HCT116 (cell line): Measurements from ENCODE around the gene EHMT1. TPM values are rescaled to one million over a fixed set of nuclear protein-coding genes. Genes with fewer than 3 reads are reported as not detected.
A peak's percentile ranks its signal among the peaks of the same experiment; 100 is the strongest.

Experiments used
- ATAC-seq: fragments of 200-7000 bp; cut with Tn5 transposase; 2 replicates; pipeline ENCODE4 v1.9.1; 2020; ENCODE audit warnings: mild to moderate bottlenecking, moderate library complexity
- BruUV-seq: library from RNA; stranded (reverse); fragments of 400-500 nt; replicated peaks from 2 replicates; lab custom pipeline; 2021; lab: Mats Ljungman, UMichigan
- CTCF ChIA-PET: fragments of 300-600 bp; sonication (Branson Sonifier 250); formaldehyde crosslinking; loops from one replicate; lab custom pipeline; 2021; ENCODE audit warnings: antibody characterized with exemption; lab: Charles Lee
- POLR2A ChIA-PET: fragments of 300-600, 350-600 bp; sonication (Branson Sonifier 250); formaldehyde crosslinking; loops from one replicate; lab custom pipeline; 2021; ENCODE audit warnings: antibody characterized with exemption; lab: Charles Lee
- RAD21 ChIA-PET, 2 experiments: fragments of 300-600 bp; sonication (Branson Sonifier 250); formaldehyde crosslinking; loops; one replicate each; lab custom pipeline; 2023; ENCODE audit warnings: low total read pairs in 2 of 2; ENCODE audit not compliant: uncharacterized antibody in 2 of 2, unreplicated experiment in 2 of 2, low non-redundant PET in 1 of 2; lab: Charles Lee
- DNase-seq: peaks from one replicate; pipeline ENCODE4 v3.0.0-alpha.2; 2010; ENCODE audit warnings: low read depth, low spot score
- H2AFZ ChIP-seq: fragments of 200-600 bp; shearing (Covaris generic), sonication (generic); 2 replicates; pipeline ENCODE4 v1.6.1; 2017; ENCODE audit warnings: low read depth, mixed run types, mixed read lengths, antibody characterized with exemption, low read length; ENCODE audit not compliant: poor library complexity, severe bottlenecking
- H3K27ac ChIP-seq: 2 replicates; pipeline ENCODE4 v1.5.1; 2012; ENCODE audit warnings: low read depth, low read length
- H3K27me3 ChIP-seq: fragments of 200-600 bp; sonication (generic); 2 replicates; pipeline ENCODE4 v1.6.1; 2016; ENCODE audit warnings: mixed run types, low read length, mixed read lengths; ENCODE audit not compliant: insufficient read depth
- H3K36me3 ChIP-seq, 2 experiments: fragments of 200-500 bp in 1 of 2; fragments of 200-600 bp in 1 of 2; sonication (Bioruptor generic) in 1 of 2; sonication (generic) in 1 of 2; 2 replicates each; pipeline versions ENCODE4 v1.5.1 to v1.6.1; 2014 to 2016; ENCODE audit warnings: low read length in 2 of 2, inconsistent platforms in 1 of 2, mixed read lengths in 1 of 2, mixed run types in 1 of 2; ENCODE audit not compliant: insufficient read depth in 2 of 2, control insufficient read depth in 1 of 2
- H3K4me1 ChIP-seq, 2 experiments: fragments of 200-600 bp in 1 of 2; sonication (generic) in 1 of 2; 2 replicates each; pipeline versions ENCODE4 v1.5.1 to v1.6.1; 2012 to 2017; ENCODE audit warnings: low read length in 2 of 2, inconsistent platforms in 1 of 2, mild to moderate bottlenecking in 1 of 2, mixed read lengths in 1 of 2, mixed run types in 1 of 2, moderate library complexity in 1 of 2; ENCODE audit not compliant: insufficient read depth in 2 of 2, control insufficient read depth in 1 of 2
- H3K4me2 ChIP-seq: fragments of 200-600 bp; sonication (generic); 2 replicates; pipeline ENCODE4 v1.6.1; 2017; ENCODE audit warnings: mixed run types, low read length, mixed read lengths
- H3K4me3 ChIP-seq, 2 experiments: fragments of 200-600 bp in 1 of 2; sonication (generic) in 1 of 2; replicated peaks in 1 of 2; 2 replicates each; pipeline ENCODE4 v1.5.1; 2011 to 2016; ENCODE audit warnings: low read length in 2 of 2, control low read depth in 1 of 2, low read depth in 1 of 2, mild to moderate bottlenecking in 1 of 2, mixed read lengths in 1 of 2, mixed run types in 1 of 2
- H3K79me2 ChIP-seq: fragments of 200-600 bp; sonication (generic); 2 replicates; pipeline ENCODE4 v1.6.1; 2017; ENCODE audit warnings: mild to moderate bottlenecking, mixed run types, low read length, moderate library complexity, mixed read lengths; ENCODE audit not compliant: insufficient read depth
- H3K9ac ChIP-seq: fragments of 200-600 bp; sonication (generic); 2 replicates; pipeline ENCODE4 v1.6.1; 2016; ENCODE audit warnings: low read length, mixed read lengths
- H3K9me2 ChIP-seq: fragments of 200-600 bp; sonication (generic), shearing (Covaris generic); 2 replicates; pipeline ENCODE4 v1.6.1; 2017; ENCODE audit warnings: mixed run types, mild to moderate bottlenecking, moderate library complexity; ENCODE audit not compliant: insufficient read depth
- H3K9me3 ChIP-seq, 2 experiments: fragments of 200-500 bp in 1 of 2; fragments of 200-600 bp in 1 of 2; sonication (Bioruptor generic) in 1 of 2; sonication (generic) in 1 of 2; 2 replicates each; pipeline ENCODE4 v1.6.1; 2014 to 2017; ENCODE audit warnings: low read length in 2 of 2, mixed read lengths in 2 of 2, inconsistent platforms in 1 of 2, low read depth in 1 of 2, mild to moderate bottlenecking in 1 of 2, mixed run types in 1 of 2, moderate library complexity in 1 of 2; ENCODE audit not compliant: control insufficient read depth in 1 of 2, insufficient read depth in 1 of 2
- H4K20me1 ChIP-seq: fragments of 200-600 bp; sonication (generic), shearing (Covaris generic); 2 replicates; pipeline ENCODE4 v1.6.1; 2017; ENCODE audit warnings: mixed run types, mild to moderate bottlenecking, moderate library complexity; ENCODE audit not compliant: insufficient read depth
- CEBPB ChIP-seq: IDR thresholded peaks from 2 replicates; pipeline ENCODE4 v1.6.1; 2012; ENCODE audit warnings: low read depth
- EGR1 ChIP-seq: IDR thresholded peaks from 2 replicates; pipeline ENCODE4 v1.6.1; 2012; ENCODE audit warnings: low read depth
- EZH2 ChIP-seq: fragments of 200-600 bp; sonication (generic); IDR thresholded peaks from 2 replicates; pipeline ENCODE4 v1.6.1; 2017; ENCODE audit warnings: antibody characterized with exemption, mixed run types
- EZH2phosphoT487 ChIP-seq: fragments of 200-600 bp; IDR thresholded peaks from 2 replicates; pipeline ENCODE4 v1.6.1; 2018; ENCODE audit warnings: antibody characterized with exemption, borderline replicate concordance
- POLR2A ChIP-seq: IDR thresholded peaks from 2 replicates; pipeline ENCODE4 v1.7.0; 2011; ENCODE audit warnings: borderline replicate concordance; ENCODE audit not compliant: insufficient read depth, insufficient read length; ENCODE audit errors: extremely low read depth
- SP1 ChIP-seq: IDR thresholded peaks from 2 replicates; pipeline ENCODE4 v1.6.1; 2012; ENCODE audit warnings: low read depth
- TCF7L2 ChIP-seq: IDR thresholded peaks from 2 replicates; pipeline ENCODE4 v1.7.0; 2011; ENCODE audit warnings: borderline replicate concordance, inconsistent platforms; ENCODE audit not compliant: insufficient read depth, insufficient read length; ENCODE audit errors: extremely low read depth
- intact Hi-C: fragments of 100-400 bp; cut with micrococcal nuclease; formaldehyde crosslinking; loops from 2 replicates; pipeline ENCODE4 v1.10.0; 2022
- total RNA-seq: library from RNA; stranded (reverse); gene quantifications from one replicate; pipeline ENCODE4 v1.2.1, GENCODE V29; 2021; ENCODE audit not compliant: unreplicated experiment
- TF ChIP-seq, protein P1 (sequence below): IDR thresholded peaks from 2 replicates; pipeline ENCODE4 v1.6.1; 2011; ENCODE audit warnings: mild to moderate bottlenecking, low read length, moderate library complexity; ENCODE audit not compliant: insufficient replicate concordance; ENCODE audit errors: extremely low read depth
- TF ChIP-seq, protein P2 (sequence below), 3 experiments: fragments of 200-600 bp in 1 of 3; sonication (generic) in 1 of 3; IDR thresholded peaks in 2 of 3; conservative IDR thresholded peaks in 1 of 3; 2 replicates each; pipeline ENCODE4 v1.5.1; 2012 to 2017; ENCODE audit warnings: low read depth in 2 of 3, low read length in 2 of 3, antibody characterized with exemption in 1 of 3, borderline replicate concordance in 1 of 3, control low read depth in 1 of 3, mild to moderate bottlenecking in 1 of 3, mixed read lengths in 1 of 3, mixed run types in 1 of 3, moderate library complexity in 1 of 3; ENCODE audit not compliant: insufficient read depth in 1 of 3

EHMT1 gene
- total RNA-seq, 1 experiment from 2014 or later = 86.1 TPM

DNA sequence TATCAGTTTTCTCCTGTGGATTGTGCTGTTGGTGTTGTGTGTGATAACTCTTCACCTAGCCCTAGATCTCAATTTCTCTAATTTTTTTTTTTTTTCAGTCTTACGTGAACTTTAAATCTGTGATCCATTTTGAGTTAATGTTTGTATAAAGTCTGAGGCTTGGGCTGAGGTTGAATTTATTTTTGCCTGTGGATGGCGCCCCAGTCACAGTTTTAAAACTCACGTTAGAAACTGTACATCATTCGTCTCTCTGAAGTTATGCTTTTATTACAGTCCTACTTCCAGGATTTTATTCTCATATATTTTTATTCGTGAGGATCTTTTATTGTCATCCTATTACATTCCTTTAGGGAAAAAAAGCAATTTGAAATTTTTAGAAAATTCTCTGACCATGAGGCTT lies 103.1 kb downstream of the EHMT1 start:
- Histone ChIP-seq H3K9me3 (no peaks in the 10 kb centered on the region), H3K9me2 (no peaks in the 10 kb centered on the region), H3K4me1 (peaks cover 0 to 8% of the 10 kb centered on the region in 2 experiments; a peak in 1 of 4 replicates), H4K20me1 (0 out of 2 replicates have a peak, but pooled peaks cover 7% of the 10 kb centered on the region), H3K27me3 (no peaks in the 10 kb centered on the region), H3K4me3 (no peak overlapping the region), H3K9ac (no peak overlapping the region), H2AFZ (no peak overlapping the region), H3K36me3 (peaks cover 7 to 12% of the 10 kb centered on the region in 2 experiments; a peak in 3 of 4 replicates), H3K79me2 (peaks cover 65% of the 10 kb centered on the region), H3K27ac (no peak overlapping the region), H3K4me2 (no peak overlapping the region)
- no TSS peak for BruUV-seq
- intact Hi-C loops = no loop called here
- TF ChIP-seq TCF7L2 = no peak
- no peak for TF ChIP-seq CEBPB
- TF ChIP-seq EGR1 = no peak
- TF ChIP-seq, protein P1, sequence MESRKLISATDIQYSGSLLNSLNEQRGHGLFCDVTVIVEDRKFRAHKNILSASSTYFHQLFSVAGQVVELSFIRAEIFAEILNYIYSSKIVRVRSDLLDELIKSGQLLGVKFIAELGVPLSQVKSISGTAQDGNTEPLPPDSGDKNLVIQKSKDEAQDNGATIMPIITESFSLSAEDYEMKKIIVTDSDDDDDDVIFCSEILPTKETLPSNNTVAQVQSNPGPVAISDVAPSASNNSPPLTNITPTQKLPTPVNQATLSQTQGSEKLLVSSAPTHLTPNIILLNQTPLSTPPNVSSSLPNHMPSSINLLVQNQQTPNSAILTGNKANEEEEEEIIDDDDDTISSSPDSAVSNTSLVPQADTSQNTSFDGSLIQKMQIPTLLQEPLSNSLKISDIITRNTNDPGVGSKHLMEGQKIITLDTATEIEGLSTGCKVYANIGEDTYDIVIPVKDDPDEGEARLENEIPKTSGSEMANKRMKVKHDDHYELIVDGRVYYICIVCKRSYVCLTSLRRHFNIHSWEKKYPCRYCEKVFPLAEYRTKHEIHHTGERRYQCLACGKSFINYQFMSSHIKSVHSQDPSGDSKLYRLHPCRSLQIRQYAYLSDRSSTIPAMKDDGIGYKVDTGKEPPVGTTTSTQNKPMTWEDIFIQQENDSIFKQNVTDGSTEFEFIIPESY = no peak
- TF ChIP-seq POLR2A = no peak
- TF ChIP-seq EZH2phosphoT487 = no peak
- no peak for TF ChIP-seq SP1
- TF ChIP-seq, protein P2, sequence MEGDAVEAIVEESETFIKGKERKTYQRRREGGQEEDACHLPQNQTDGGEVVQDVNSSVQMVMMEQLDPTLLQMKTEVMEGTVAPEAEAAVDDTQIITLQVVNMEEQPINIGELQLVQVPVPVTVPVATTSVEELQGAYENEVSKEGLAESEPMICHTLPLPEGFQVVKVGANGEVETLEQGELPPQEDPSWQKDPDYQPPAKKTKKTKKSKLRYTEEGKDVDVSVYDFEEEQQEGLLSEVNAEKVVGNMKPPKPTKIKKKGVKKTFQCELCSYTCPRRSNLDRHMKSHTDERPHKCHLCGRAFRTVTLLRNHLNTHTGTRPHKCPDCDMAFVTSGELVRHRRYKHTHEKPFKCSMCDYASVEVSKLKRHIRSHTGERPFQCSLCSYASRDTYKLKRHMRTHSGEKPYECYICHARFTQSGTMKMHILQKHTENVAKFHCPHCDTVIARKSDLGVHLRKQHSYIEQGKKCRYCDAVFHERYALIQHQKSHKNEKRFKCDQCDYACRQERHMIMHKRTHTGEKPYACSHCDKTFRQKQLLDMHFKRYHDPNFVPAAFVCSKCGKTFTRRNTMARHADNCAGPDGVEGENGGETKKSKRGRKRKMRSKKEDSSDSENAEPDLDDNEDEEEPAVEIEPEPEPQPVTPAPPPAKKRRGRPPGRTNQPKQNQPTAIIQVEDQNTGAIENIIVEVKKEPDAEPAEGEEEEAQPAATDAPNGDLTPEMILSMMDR (IDR thresholded peaks at IDR 0.05 in 2 of 3, conservative IDR thresholded peaks at IDR 0.05 in 1 of 3; ENCODE audit: borderline replicate concordance in 1 of 3, insufficient read depth in 1 of 3, low read depth in 2 of 3, low read length in 2 of 3) = peak in 1 of 3 experiments; percentile 23; a peak in 1 of 6 replicates
- no peak for TF ChIP-seq EZH2
- ChIA-PET POLR2A (no interaction called here), RAD21 (no interaction called here), CTCF (no interaction called here)
- no peak for ATAC-seq
- DNase-seq = no peak
